ENCODE measurements around the gene PALM. TPM values are rescaled to one million over a fixed set of nuclear protein-coding genes. Genes with fewer than 3 reads are reported as not detected.

The PALM gene
- total RNA-seq, 1 experiment from 2014 or later: 21.2 TPM

DNA sequence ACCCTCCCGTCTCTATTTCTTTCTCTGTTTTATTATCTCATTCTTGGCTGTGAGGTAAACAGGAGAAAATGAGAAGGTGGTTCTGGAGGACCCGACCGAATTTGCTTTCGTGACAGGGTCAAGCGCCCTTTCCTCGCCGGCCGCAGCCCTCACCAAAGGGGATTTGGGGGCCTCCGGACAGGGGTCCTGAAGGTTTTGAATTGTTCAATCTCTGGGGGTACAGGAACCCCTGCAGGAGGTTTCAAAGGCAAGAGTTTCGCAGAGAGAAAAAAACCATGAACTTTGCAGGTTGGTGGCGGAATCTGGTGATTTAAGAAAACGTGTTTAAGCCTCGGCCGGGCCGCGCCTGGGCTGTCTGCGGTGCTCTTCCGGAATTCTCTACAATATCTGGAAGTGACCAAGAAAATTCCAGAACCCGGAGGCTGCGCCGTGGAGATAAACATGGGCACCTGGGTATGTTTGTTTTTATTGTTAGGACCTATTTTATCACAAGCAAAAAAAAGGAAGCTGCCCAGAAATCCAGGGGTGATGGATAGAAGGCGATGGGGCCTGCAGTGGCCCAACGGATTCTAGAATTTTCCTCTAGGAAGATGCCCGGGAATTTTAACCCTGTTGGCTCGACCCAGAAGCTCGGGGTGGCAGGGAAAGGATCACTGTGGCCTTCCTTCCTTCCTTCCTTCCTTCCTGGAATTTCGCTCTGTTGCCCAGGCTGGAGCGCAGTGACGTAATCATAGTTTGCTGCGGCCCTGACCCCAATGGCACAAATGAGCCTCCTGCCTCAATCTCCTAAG, 74.3 kb downstream of the PALM start:
- H3K27ac ChIP-seq (ENCODE audit: low read depth, low read length, poor library complexity, severe bottlenecking): no peak overlapping the region
- no peak overlapping the region for H3K4me3 ChIP-seq (ENCODE audit: low read depth, low read length, poor library complexity, severe bottlenecking)
- H3K27me3 ChIP-seq (replicated peaks; ENCODE audit: insufficient read depth, low read depth, low read length, poor library complexity): no peaks in the 10 kb centered on the region
- no peaks in the 10 kb centered on the region for H3K36me3 ChIP-seq (ENCODE audit: insufficient read depth, low read length, poor library complexity, severe bottlenecking)
- TF ChIP-seq EZH2 (IDR thresholded peaks at IDR 0.05; ENCODE audit: borderline replicate concordance, low read depth, low read length, poor library complexity, severe bottlenecking) (no peak), CTCF (conservative IDR thresholded peaks at IDR 0.05; ENCODE audit: low read depth, low read length) (no peak)
- peaks cover 3% of the 10 kb centered on the region for H3K4me1 ChIP-seq (ENCODE audit: insufficient read depth, low read length, poor library complexity, severe bottlenecking)
- ChIA-PET CTCF (no interaction called here), POLR2A (ENCODE audit: low non-redundant PET) (no interaction called here)
- no peaks in the 10 kb centered on the region for H3K9me3 ChIP-seq (ENCODE audit: low read depth, low read length, poor library complexity, severe bottlenecking)
- no TSS peak for BruUV-seq (replicated peaks)
- intact Hi-C loops (cut with micrococcal nuclease; ENCODE audit: unreplicated experiment): no loop called here
- no peak for DNase-seq (ENCODE audit: low spot score)

DNA sequence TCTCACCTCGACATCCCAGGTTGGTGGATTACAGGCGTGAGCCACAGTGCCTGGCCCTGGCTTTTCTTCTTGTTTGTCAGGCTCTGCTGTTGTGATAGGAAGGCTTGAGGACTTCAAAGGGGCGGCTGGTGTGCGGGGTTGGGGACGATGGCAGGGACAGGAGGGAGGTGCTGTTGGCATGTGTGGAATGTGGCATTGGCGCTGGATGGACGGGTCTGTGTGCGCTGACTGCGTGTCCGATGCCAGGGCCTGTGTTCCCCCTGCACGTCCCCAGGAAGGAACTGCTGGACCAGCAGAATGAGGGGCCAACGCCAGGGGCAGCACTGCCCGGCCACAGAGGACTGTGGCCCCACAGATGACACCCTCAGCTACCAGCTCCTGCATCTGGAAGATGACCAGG, 75.8 kb downstream of the PALM start:
- TF ChIP-seq EZH2 (IDR thresholded peaks at IDR 0.05; ENCODE audit: borderline replicate concordance, low read depth, low read length, poor library complexity, severe bottlenecking): no peak
- TF ChIP-seq CTCF (conservative IDR thresholded peaks at IDR 0.05; ENCODE audit: low read depth, low read length): no peak
- CTCF ChIA-PET: no interaction called here
- DNase-seq (ENCODE audit: low spot score): no peak

GRCh38 chr19:787536-787935, 78.8 kb downstream of the PALM start:
- H3K4me1 ChIP-seq (ENCODE audit: insufficient read depth, low read length, poor library complexity, severe bottlenecking): no peaks in the 10 kb centered on the region
- intact Hi-C loops (cut with micrococcal nuclease; ENCODE audit: unreplicated experiment): no loop called here
- no TSS peak for BruUV-seq (replicated peaks)
- H3K9me3 ChIP-seq (ENCODE audit: low read depth, low read length, poor library complexity, severe bottlenecking): no peaks in the 10 kb centered on the region
- H3K27me3 ChIP-seq (replicated peaks; ENCODE audit: insufficient read depth, low read depth, low read length, poor library complexity): no peaks in the 10 kb centered on the region
- H3K4me3 ChIP-seq (ENCODE audit: low read depth, low read length, poor library complexity, severe bottlenecking): no peak overlapping the region
- TF ChIP-seq EZH2 (IDR thresholded peaks at IDR 0.05; ENCODE audit: borderline replicate concordance, low read depth, low read length, poor library complexity, severe bottlenecking): no peak
- TF ChIP-seq CTCF (conservative IDR thresholded peaks at IDR 0.05; ENCODE audit: low read depth, low read length): no peak
- H3K36me3 ChIP-seq (ENCODE audit: insufficient read depth, low read length, poor library complexity, severe bottlenecking): no peaks in the 10 kb centered on the region
- no peak overlapping the region for H3K27ac ChIP-seq (ENCODE audit: low read depth, low read length, poor library complexity, severe bottlenecking)
- CTCF ChIA-PET: no interaction called here
- DNase-seq (ENCODE audit: low spot score): no peak
- POLR2A ChIA-PET (ENCODE audit: low non-redundant PET): no interaction called here

More for the DNA sequence above, 75.8 kb downstream of the PALM start:
- peaks cover 3% of the 10 kb centered on the region for H3K4me1 ChIP-seq (ENCODE audit: insufficient read depth, low read length, poor library complexity, severe bottlenecking)
- no peak overlapping the region for H3K27ac ChIP-seq (ENCODE audit: low read depth, low read length, poor library complexity, severe bottlenecking)
- no TSS peak for BruUV-seq (replicated peaks)
- H3K36me3 ChIP-seq (ENCODE audit: insufficient read depth, low read length, poor library complexity, severe bottlenecking): no peaks in the 10 kb centered on the region
- intact Hi-C loops (cut with micrococcal nuclease; ENCODE audit: unreplicated experiment): no loop called here
- no peaks in the 10 kb centered on the region for H3K9me3 ChIP-seq (ENCODE audit: low read depth, low read length, poor library complexity, severe bottlenecking)
- no peak overlapping the region for H3K4me3 ChIP-seq (ENCODE audit: low read depth, low read length, poor library complexity, severe bottlenecking)
- H3K27me3 ChIP-seq (replicated peaks; ENCODE audit: insufficient read depth, low read depth, low read length, poor library complexity): no peaks in the 10 kb centered on the region
- POLR2A ChIA-PET (ENCODE audit: low non-redundant PET): interaction anchor here (0.6 kb wide), 1 partner anchor 9 kb away, joined by 3 read pairs; no protein-coding TSS in a partner anchor
